SU-DHL-6 (cell line): ENCODE data around the gene IFI35.

Experiments used
- H2AFZ ChIP-seq: fragments of 200-600 bp; sonication (generic); 2 replicates; pipeline ENCODE4 v1.6.1; 2014; ENCODE audit warnings: low read depth, mild to moderate bottlenecking, moderate library complexity, mixed read lengths, antibody characterized with exemption, low read length; ENCODE audit not compliant: severe bottlenecking
- H3F3A ChIP-seq: fragments of 200-600 bp; shearing (Covaris generic); 2 replicates; pipeline ENCODE4 v1.6.0; 2016; ENCODE audit warnings: antibody characterized with exemption, mild to moderate bottlenecking; ENCODE audit not compliant: insufficient read depth
- H3K27ac ChIP-seq: fragments of 200-600 bp; sonication (generic); 2 replicates; pipeline ENCODE4 v1.5.1; 2016; ENCODE audit warnings: low read depth, mild to moderate bottlenecking, low read length, moderate library complexity, mixed read lengths
- H3K27me3 ChIP-seq: fragments of 200-600 bp; sonication (generic), shearing (Covaris generic); 2 replicates; pipeline ENCODE4 v1.6.0; 2014; ENCODE audit warnings: mild to moderate bottlenecking, low read length
- H3K36me3 ChIP-seq: fragments of 200-600 bp; sonication (generic); 2 replicates; pipeline ENCODE4 v1.6.1; 2014; ENCODE audit warnings: mild to moderate bottlenecking, low read length, mixed read lengths
- H3K4me2 ChIP-seq: fragments of 300-600, 200-600 bp; shearing (Covaris generic), sonication (generic); 2 replicates; pipeline ENCODE4 v1.6.0; 2014; ENCODE audit warnings: low read length, low read depth, mild to moderate bottlenecking; ENCODE audit not compliant: poor library complexity, severe bottlenecking
- H3K4me3 ChIP-seq: fragments of 200-600 bp; sonication (generic); 2 replicates; pipeline ENCODE4 v1.5.1; 2014; ENCODE audit warnings: antibody characterized with exemption, low read length, mild to moderate bottlenecking, mixed read lengths; ENCODE audit not compliant: insufficient read depth, poor library complexity, severe bottlenecking
- H3K79me2 ChIP-seq: fragments of 200-600 bp; sonication (generic); 2 replicates; pipeline ENCODE4 v1.6.1; 2014; ENCODE audit warnings: mild to moderate bottlenecking, low read length, moderate library complexity; ENCODE audit not compliant: insufficient read depth
- H3K9ac ChIP-seq: fragments of 200-600 bp; sonication (generic); 2 replicates; pipeline ENCODE4 v1.7.0; 2014; ENCODE audit warnings: mild to moderate bottlenecking, low read length
- H3K9me2 ChIP-seq: fragments of 200-600 bp; sonication (generic); replicated peaks from 2 replicates; pipeline ENCODE4 v1.6.1; 2014; ENCODE audit warnings: low read length; ENCODE audit not compliant: insufficient read depth
- H3K9me3 ChIP-seq: fragments of 200-600 bp; sonication (generic); 2 replicates; pipeline ENCODE4 v1.6.1; 2014; ENCODE audit warnings: low read length, mixed read lengths; ENCODE audit not compliant: insufficient read depth
- H4K20me1 ChIP-seq: fragments of 200-600 bp; sonication (generic); 2 replicates; pipeline ENCODE4 v1.6.1; 2014; ENCODE audit warnings: low read depth, mild to moderate bottlenecking, antibody characterized with exemption, low read length, moderate library complexity, mixed read lengths
- EZH2phosphoT487 ChIP-seq: fragments of 200-600 bp; sonication (generic), shearing (Covaris generic); conservative IDR thresholded peaks from 2 replicates; pipeline ENCODE4 v1.6.1; 2018; ENCODE audit warnings: mild to moderate bottlenecking, antibody characterized with exemption, low read length, moderate library complexity, mixed read lengths
- TF ChIP-seq, protein P1 (sequence below): fragments of 200-600 bp; sonication (generic); IDR thresholded peaks from one replicate; pipeline ENCODE4 v1.5.1; 2017; ENCODE audit warnings: antibody characterized with exemption, mild to moderate bottlenecking, low read length, moderate library complexity; ENCODE audit not compliant: insufficient read depth, poor library complexity, severe bottlenecking

IFI35 gene

DNA sequence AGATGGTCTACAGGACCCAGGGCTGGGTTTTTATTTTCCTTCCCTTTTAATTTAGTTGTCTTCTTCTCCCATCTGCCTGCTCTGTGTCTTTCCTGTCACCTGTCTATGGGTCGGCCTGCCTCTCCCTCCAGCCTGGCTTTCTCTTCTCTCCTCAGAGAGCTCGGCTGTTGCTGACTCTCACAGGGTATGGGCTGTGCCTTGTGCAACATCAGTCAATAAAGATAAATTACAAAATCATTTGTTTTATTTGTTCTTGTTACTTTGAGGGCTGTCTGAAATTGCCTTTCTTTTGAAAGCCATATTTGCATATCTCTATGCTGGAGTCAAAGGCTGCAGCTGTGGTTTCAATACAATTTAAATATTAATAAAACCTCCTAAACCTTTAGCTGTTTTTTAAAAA lies 34.1 kb downstream of the IFI35 start:
- no peak overlapping the region for H3K9ac ChIP-seq
- no peak overlapping the region for H2AFZ ChIP-seq
- H3K27ac ChIP-seq = no peak overlapping the region

DNA sequence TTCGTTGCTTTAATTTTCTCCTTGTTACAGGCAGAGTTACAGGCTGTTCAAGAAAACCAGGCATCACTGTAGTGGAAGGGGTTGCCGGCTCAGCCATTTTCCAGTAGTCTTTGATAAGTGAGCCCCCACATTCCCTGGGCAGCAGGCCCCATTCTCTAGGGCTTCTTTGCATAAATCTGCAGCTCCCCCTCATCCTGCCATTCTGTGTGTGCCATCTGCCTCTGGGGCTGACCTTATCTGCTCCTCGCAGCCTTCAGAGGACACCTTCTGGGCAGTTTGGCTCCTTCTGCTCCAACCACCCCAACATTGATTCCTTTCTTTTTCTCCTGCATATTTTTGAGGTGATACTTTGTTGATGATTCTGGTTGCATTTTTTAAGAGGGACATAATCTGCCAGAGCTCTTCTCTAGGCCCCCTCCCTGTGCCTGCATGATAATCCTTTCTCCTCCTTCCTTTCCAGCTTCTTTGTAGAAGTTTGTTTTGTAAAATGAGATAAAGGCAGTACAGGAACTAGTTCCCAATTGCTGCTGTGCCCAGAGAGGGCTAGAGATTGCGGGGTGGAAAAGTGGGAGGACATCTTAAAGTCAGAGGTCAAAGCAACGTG lies 35.5 kb downstream of the IFI35 start:
- Histone ChIP-seq H3K9me3 (no peaks in the 10 kb centered on the region), H3K9me2 (no peaks in the 10 kb centered on the region), H3K4me3 (no peak overlapping the region), H4K20me1 (no peaks in the 10 kb centered on the region), H3K9ac (no peak overlapping the region), H3K27me3 (no peaks in the 10 kb centered on the region), H3K4me2 (no peak overlapping the region), H2AFZ (no peak overlapping the region), H3K36me3 (peaks cover 4% of the 10 kb centered on the region; the same call in 1 of the 2 replicates), H3K79me2 (no peaks in the 10 kb centered on the region), H3K27ac (no peak overlapping the region), H3F3A (no peaks in the 10 kb centered on the region)
- TF ChIP-seq EZH2phosphoT487 = no peak
- TF ChIP-seq, protein P1, sequence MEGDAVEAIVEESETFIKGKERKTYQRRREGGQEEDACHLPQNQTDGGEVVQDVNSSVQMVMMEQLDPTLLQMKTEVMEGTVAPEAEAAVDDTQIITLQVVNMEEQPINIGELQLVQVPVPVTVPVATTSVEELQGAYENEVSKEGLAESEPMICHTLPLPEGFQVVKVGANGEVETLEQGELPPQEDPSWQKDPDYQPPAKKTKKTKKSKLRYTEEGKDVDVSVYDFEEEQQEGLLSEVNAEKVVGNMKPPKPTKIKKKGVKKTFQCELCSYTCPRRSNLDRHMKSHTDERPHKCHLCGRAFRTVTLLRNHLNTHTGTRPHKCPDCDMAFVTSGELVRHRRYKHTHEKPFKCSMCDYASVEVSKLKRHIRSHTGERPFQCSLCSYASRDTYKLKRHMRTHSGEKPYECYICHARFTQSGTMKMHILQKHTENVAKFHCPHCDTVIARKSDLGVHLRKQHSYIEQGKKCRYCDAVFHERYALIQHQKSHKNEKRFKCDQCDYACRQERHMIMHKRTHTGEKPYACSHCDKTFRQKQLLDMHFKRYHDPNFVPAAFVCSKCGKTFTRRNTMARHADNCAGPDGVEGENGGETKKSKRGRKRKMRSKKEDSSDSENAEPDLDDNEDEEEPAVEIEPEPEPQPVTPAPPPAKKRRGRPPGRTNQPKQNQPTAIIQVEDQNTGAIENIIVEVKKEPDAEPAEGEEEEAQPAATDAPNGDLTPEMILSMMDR = no peak

More for the DNA sequence above, 34.1 kb downstream of the IFI35 start:
- H3K4me2 ChIP-seq = no peak overlapping the region
- no peaks in the 10 kb centered on the region for H3K9me3 ChIP-seq
- no peak overlapping the region for H3K4me3 ChIP-seq
- H3K9me2 ChIP-seq = no peaks in the 10 kb centered on the region
- peaks cover 4% of the 10 kb centered on the region; the same call in 1 of the 2 replicates for H3K36me3 ChIP-seq
- H3F3A ChIP-seq = no peaks in the 10 kb centered on the region
- TF ChIP-seq, protein P1 = no peak
- TF ChIP-seq EZH2phosphoT487 = no peak
- no peaks in the 10 kb centered on the region for H4K20me1 ChIP-seq
- H3K27me3 ChIP-seq = no peaks in the 10 kb centered on the region
- no peaks in the 10 kb centered on the region for H3K79me2 ChIP-seq

DNA sequence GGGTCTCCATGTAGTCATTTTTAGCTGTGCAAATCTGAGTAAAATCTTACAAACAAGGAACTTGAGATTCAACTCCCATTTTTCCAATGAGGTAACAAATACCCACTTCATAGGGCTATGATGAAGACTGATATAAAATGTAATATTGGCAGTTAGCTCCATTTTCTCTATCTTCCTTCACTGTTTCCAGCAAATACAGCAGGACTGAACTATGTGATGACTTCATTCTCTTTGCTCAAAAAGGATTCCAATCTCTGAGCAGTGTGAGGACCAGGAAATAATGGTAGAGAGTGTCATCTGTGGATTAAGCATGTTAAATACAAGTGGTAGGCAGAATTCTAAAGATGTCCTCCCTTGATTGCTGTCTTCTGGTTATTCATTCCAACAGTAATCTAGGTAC lies 36.7 kb downstream of the IFI35 start:
- Histone ChIP-seq H3K79me2 (no peaks in the 10 kb centered on the region), H3K36me3 (peaks cover 4% of the 10 kb centered on the region; the same call in 1 of the 2 replicates), H3K9me2 (no peaks in the 10 kb centered on the region), H3K4me2 (no peak overlapping the region), H2AFZ (no peak overlapping the region), H3K27me3 (no peaks in the 10 kb centered on the region), H3K27ac (no peak overlapping the region), H3K9me3 (no peaks in the 10 kb centered on the region), H4K20me1 (no peaks in the 10 kb centered on the region), H3K4me3 (no peak overlapping the region), H3K9ac (no peak overlapping the region), H3F3A (no peaks in the 10 kb centered on the region)
- no peak for TF ChIP-seq EZH2phosphoT487
- TF ChIP-seq, protein P1 = no peak
